ENCODE results near the gene CHMP3.

Gene CHMP3

DNA sequence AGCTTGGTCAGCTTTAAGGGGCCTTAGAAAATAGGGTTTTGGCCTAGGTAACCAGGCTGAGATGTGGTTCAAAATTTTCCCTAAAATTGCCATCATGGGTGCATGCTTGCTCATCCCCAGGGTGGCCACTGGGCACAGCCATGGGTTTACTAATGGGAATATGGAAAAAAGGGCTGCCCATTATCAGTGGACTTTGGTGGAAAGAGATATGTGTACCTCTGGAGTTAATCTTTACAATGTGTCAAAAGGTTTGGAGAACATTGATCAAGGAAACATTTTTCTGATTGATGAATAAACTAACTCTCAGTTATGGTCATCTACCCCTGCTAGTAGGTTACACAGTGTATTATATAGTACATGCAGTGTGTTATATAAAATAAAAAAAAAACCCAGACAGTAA, 109.0 kb downstream of the CHMP3 start:
- Mint-ChIP-seq H3K27ac (no peak overlapping the region), H3K36me3 (ENCODE audit: low read depth) (peaks cover 79% of the 10 kb centered on the region), H3K4me3 (no peak overlapping the region), H3K27me3 (ENCODE audit: low read depth) (no peaks in the 10 kb centered on the region), H3K9me3 (no peaks in the 10 kb centered on the region), H3K4me1 (ENCODE audit: low read depth) (peaks cover 19% of the 10 kb centered on the region)
- DNase-seq (ENCODE audit: low spot score) = no peak

- Mint-ChIP-seq H3K9me3 (no peaks in the 10 kb centered on the region), H3K4me3 (no peak overlapping the region), H3K27ac (no peak overlapping the region), H3K36me3 (ENCODE audit: low read depth) (peaks cover 80% of the 10 kb centered on the region), H3K27me3 (ENCODE audit: low read depth) (no peaks in the 10 kb centered on the region), H3K4me1 (ENCODE audit: low read depth) (peaks cover 20% of the 10 kb centered on the region)
- DNase-seq (ENCODE audit: low spot score) = no peak
These were observed 109.4 kb downstream of the CHMP3 start for GRCh38 chr2:86453836-86454235.

All from T-helper 2 cell treated with Interferon-gamma antibody and Interleukin-4, amounts not matched to agents 5 μg/mL and 100 μg/mL, for 36 hours (primary cell).